ENCODE measurements around the gene VEPH1.

The VEPH1 gene

GRCh38 chr3:157294953-157295352, 208.3 kb downstream of the VEPH1 start:
- no peak for DNase-seq

- DNase-seq = no peak
Observed at GRCh38 chr3:157294491-157294890, 208.7 kb downstream of the VEPH1 start.

GRCh38 chr3:157290766-157291165, 212.4 kb downstream of the VEPH1 start:
- no peak for DNase-seq

- DNase-seq = no peak
Observed at GRCh38 chr3:157285966-157286365, 217.2 kb downstream of the VEPH1 start.

- no peak for DNase-seq
Observed at GRCh38 chr3:157285141-157285540, 218.1 kb downstream of the VEPH1 start.

- DNase-seq = no peak
Observed at GRCh38 chr3:157284688-157285087, 218.5 kb downstream of the VEPH1 start.

GRCh38 chr3:157282261-157283191, 220.7 kb downstream of the VEPH1 start:
- no peak for DNase-seq

GRCh38 chr3:157280786-157281185, 222.4 kb downstream of the VEPH1 start:
- no peak for DNase-seq

GRCh38 chr3:157280354-157280753, 222.9 kb downstream of the VEPH1 start:
- DNase-seq = no peak

GRCh38 chr3:157279237-157279636, 224.0 kb downstream of the VEPH1 start:
- DNase-seq = no peak

- no peak for DNase-seq
Observed at GRCh38 chr3:157276801-157277200, 226.4 kb downstream of the VEPH1 start.

- DNase-seq = no peak
Observed at GRCh38 chr3:157275832-157276231, 227.4 kb downstream of the VEPH1 start.

- DNase-seq = no peak
Observed at GRCh38 chr3:157274644-157275137, 228.5 kb downstream of the VEPH1 start.

- DNase-seq = no peak
Observed at GRCh38 chr3:157271283-157271882, 231.8 kb downstream of the VEPH1 start.

- no peak for DNase-seq
Observed at GRCh38 chr3:157268026-157268425, 235.2 kb downstream of the VEPH1 start.

- DNase-seq = no peak
Observed at GRCh38 chr3:157265931-157266330, 237.3 kb downstream of the VEPH1 start.

GRCh38 chr3:157263027-157263426, 240.2 kb downstream of the VEPH1 start:
- no peak for DNase-seq

- no peak for DNase-seq
Observed at GRCh38 chr3:157261000-157261399, 242.2 kb downstream of the VEPH1 start.

GRCh38 chr3:157259825-157260224, 243.4 kb downstream of the VEPH1 start:
- DNase-seq = no peak

GRCh38 chr3:157257101-157257500, 246.1 kb downstream of the VEPH1 start:
- no peak for DNase-seq

GRCh38 chr3:157255797-157256196, 247.4 kb downstream of the VEPH1 start:
- DNase-seq = no peak

GRCh38 chr3:157251685-157252084, 251.5 kb downstream of the VEPH1 start:
- DNase-seq = no peak

- no peak for DNase-seq
Observed at GRCh38 chr3:157249606-157250005, 253.6 kb downstream of the VEPH1 start.

Data from NK-92 treated with Interleukin-12 subunit alpha and Interleukin-12 subunit beta, amount 100 ng/mL, for 24 hours (cell line).